SHP77 (cell line): ENCODE data around the gene PCSK9.

Source experiments
- DNase-seq, 2 experiments: peaks; one replicate each; lab custom pipeline; 2025; lab: John Stamatoyannopoulos, UW

The PCSK9 gene

GRCh38 chr1:55044617-55045397 is 5.5 kb downstream of the PCSK9 start:
- DNase-seq, result no peak

GRCh38 chr1:55045430-55045829 is 6.1 kb downstream of the PCSK9 start:
- DNase-seq, result no peak

GRCh38 chr1:55046871-55047270 is 7.5 kb downstream of the PCSK9 start:
- DNase-seq, result no peak

GRCh38 chr1:55047611-55048010 is 8.3 kb downstream of the PCSK9 start:
- DNase-seq, result no peak

GRCh38 chr1:55048453-55049270 is 9.3 kb downstream of the PCSK9 start:
- DNase-seq, result no peak

- DNase-seq, result no peak
Observed at GRCh38 chr1:55049271-55049913, 10.0 kb downstream of the PCSK9 start.

- DNase-seq, result peak; percentile 6 to 37
Observed at GRCh38 chr1:55049914-55050278, 10.5 kb downstream of the PCSK9 start.

GRCh38 chr1:55050283-55050682 is 10.9 kb downstream of the PCSK9 start:
- DNase-seq, result no peak

- DNase-seq, result no peak
Observed at GRCh38 chr1:55051169-55051568, 11.8 kb downstream of the PCSK9 start.

- no peak for DNase-seq
Observed at GRCh38 chr1:55051621-55052020, 12.3 kb downstream of the PCSK9 start.

GRCh38 chr1:55052221-55053142 is 13.1 kb downstream of the PCSK9 start:
- DNase-seq, result no peak

- DNase-seq, result no peak
Observed at GRCh38 chr1:55053265-55053954, 14.1 kb downstream of the PCSK9 start.

- no peak for DNase-seq
Observed at GRCh38 chr1:55054396-55054795, 15.0 kb downstream of the PCSK9 start.

GRCh38 chr1:55055084-55055882 is 15.9 kb downstream of the PCSK9 start:
- no peak for DNase-seq

GRCh38 chr1:55055951-55056631 is 16.7 kb downstream of the PCSK9 start:
- DNase-seq, result no peak

- no peak for DNase-seq
Observed at GRCh38 chr1:55056632-55056992, 17.3 kb downstream of the PCSK9 start.

- DNase-seq, result no peak
Observed at GRCh38 chr1:55057270-55057955, 18.1 kb downstream of the PCSK9 start.

- DNase-seq, result no peak
Observed at GRCh38 chr1:55057956-55058298, 18.6 kb downstream of the PCSK9 start.
